Measurements from ENCODE around the gene HYDIN. TPM values are rescaled to one million over a fixed set of nuclear protein-coding genes. Genes with fewer than 3 reads are reported as not detected.
A peak's percentile ranks its signal among the peaks of the same experiment; 100 is the strongest.

The HYDIN gene
- total and polyA plus RNA-seq, 2 experiments from 2014 or later = 0.04 to 0.67 TPM

- no peak for DNase-seq (ENCODE audit: low spot score)
- Histone ChIP-seq H3K9me2 (replicated peaks; ENCODE audit: insufficient read depth) (no peaks in the 10 kb centered on the region), H3K27me3 (peaks cover 17% of the 10 kb centered on the region), H3K4me3 (no peak overlapping the region), H3K27ac (no peak overlapping the region), H3K9me3 (ENCODE audit: low read depth) (no peaks in the 10 kb centered on the region), H4K20me1 (ENCODE audit: insufficient read depth, poor library complexity, severe bottlenecking) (peaks cover 2% of the 10 kb centered on the region), H3K36me3 (replicated peaks; ENCODE audit: insufficient read depth, low read depth) (no peaks in the 10 kb centered on the region), H3K4me1 (ENCODE audit: insufficient read depth) (peaks cover 10% of the 10 kb centered on the region), H2AFZ (no peak overlapping the region), H3K79me2 (peaks cover 14% of the 10 kb centered on the region), H3K4me2 (no peak overlapping the region)
- 64% methylated on average over 8 of the region's 8 CpGs for WGBS (ENCODE audit: low lambda C conversion rate, missing lambda C conversion rate)
- TF ChIP-seq, protein P1, sequence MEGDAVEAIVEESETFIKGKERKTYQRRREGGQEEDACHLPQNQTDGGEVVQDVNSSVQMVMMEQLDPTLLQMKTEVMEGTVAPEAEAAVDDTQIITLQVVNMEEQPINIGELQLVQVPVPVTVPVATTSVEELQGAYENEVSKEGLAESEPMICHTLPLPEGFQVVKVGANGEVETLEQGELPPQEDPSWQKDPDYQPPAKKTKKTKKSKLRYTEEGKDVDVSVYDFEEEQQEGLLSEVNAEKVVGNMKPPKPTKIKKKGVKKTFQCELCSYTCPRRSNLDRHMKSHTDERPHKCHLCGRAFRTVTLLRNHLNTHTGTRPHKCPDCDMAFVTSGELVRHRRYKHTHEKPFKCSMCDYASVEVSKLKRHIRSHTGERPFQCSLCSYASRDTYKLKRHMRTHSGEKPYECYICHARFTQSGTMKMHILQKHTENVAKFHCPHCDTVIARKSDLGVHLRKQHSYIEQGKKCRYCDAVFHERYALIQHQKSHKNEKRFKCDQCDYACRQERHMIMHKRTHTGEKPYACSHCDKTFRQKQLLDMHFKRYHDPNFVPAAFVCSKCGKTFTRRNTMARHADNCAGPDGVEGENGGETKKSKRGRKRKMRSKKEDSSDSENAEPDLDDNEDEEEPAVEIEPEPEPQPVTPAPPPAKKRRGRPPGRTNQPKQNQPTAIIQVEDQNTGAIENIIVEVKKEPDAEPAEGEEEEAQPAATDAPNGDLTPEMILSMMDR (IDR thresholded peaks at IDR 0.05; ENCODE audit: poor library complexity) = no peak
These were observed 426.3 kb downstream of the HYDIN start for GRCh38 chr16:70804153-70804733.

- DNase-seq (ENCODE audit: low spot score) = no peak
- Histone ChIP-seq H3K4me1 (ENCODE audit: insufficient read depth) (peaks cover 10% of the 10 kb centered on the region), H4K20me1 (ENCODE audit: insufficient read depth, poor library complexity, severe bottlenecking) (peaks cover 2% of the 10 kb centered on the region), H3K4me2 (no peak overlapping the region), H3K36me3 (replicated peaks; ENCODE audit: insufficient read depth, low read depth) (no peaks in the 10 kb centered on the region), H3K27ac (no peak overlapping the region), H2AFZ (no peak overlapping the region), H3K9me2 (replicated peaks; ENCODE audit: insufficient read depth) (no peaks in the 10 kb centered on the region), H3K27me3 (peaks cover 17% of the 10 kb centered on the region), H3K79me2 (peaks cover 23% of the 10 kb centered on the region), H3K4me3 (no peak overlapping the region), H3K9me3 (ENCODE audit: low read depth) (no peaks in the 10 kb centered on the region)
- TF ChIP-seq, protein P1 (IDR thresholded peaks at IDR 0.05; ENCODE audit: poor library complexity) = no peak
- TF ChIP-seq EZH2 (IDR thresholded peaks at IDR 0.05; ENCODE audit: borderline replicate concordance) = no peak
- no peak for TF ChIP-seq EZH2phosphoT487 (IDR thresholded peaks at IDR 0.05; ENCODE audit: low read depth, severe bottlenecking, unreplicated experiment)
These were observed 427.2 kb downstream of the HYDIN start for GRCh38 chr16:70803319-70803718.

- TF ChIP-seq, protein P1 (IDR thresholded peaks at IDR 0.05; ENCODE audit: poor library complexity) = no peak
- TF ChIP-seq EZH2phosphoT487 (IDR thresholded peaks at IDR 0.05; ENCODE audit: low read depth, severe bottlenecking, unreplicated experiment) (no peak), EZH2 (IDR thresholded peaks at IDR 0.05; ENCODE audit: borderline replicate concordance) (no peak)
- Histone ChIP-seq H3K4me1 (ENCODE audit: insufficient read depth) (peaks cover 10% of the 10 kb centered on the region), H3K4me2 (peak overlapping the region; percentile 95), H3K4me3 (no peak overlapping the region), H3K79me2 (peaks cover 40% of the 10 kb centered on the region), H2AFZ (peak overlapping the region; percentile 17), H3K9me3 (ENCODE audit: low read depth) (no peaks in the 10 kb centered on the region), H3K9me2 (replicated peaks; ENCODE audit: insufficient read depth) (no peaks in the 10 kb centered on the region), H4K20me1 (ENCODE audit: insufficient read depth, poor library complexity, severe bottlenecking) (peaks cover 2% of the 10 kb centered on the region), H3K36me3 (replicated peaks; ENCODE audit: insufficient read depth, low read depth) (no peaks in the 10 kb centered on the region), H3K27ac (no peak overlapping the region), H3K27me3 (peaks cover 4% of the 10 kb centered on the region)
- DNase-seq (ENCODE audit: low spot score) = no peak
- 59% methylated on average over 3 of the region's 3 CpGs for WGBS (ENCODE audit: low lambda C conversion rate, missing lambda C conversion rate)
These were observed 428.9 kb downstream of the HYDIN start for GRCh38 chr16:70801611-70802010.
